ENCODE measurements around the gene CCNQ. TPM values are rescaled to one million over a fixed set of nuclear protein-coding genes. Genes with fewer than 3 reads are reported as not detected.

CCNQ gene
- total RNA-seq, 1 donor from 2014 or later = 21.7 TPM

GRCh38 chrX:153633048-153633447, 34.1 kb upstream of the CCNQ start:
- TF ChIP-seq CTCF (IDR thresholded peaks at IDR 0.05; ENCODE audit: insufficient read depth, low read depth, low read length) (no peak), EZH2 (IDR thresholded peaks at IDR 0.05; ENCODE audit: insufficient read depth, low read length) (no peak)
- FAIRE-seq (no peak), DNase-seq (ENCODE audit: low read depth) (no peak)
- no peak overlapping the region for H3K27ac ChIP-seq (ENCODE audit: low read depth, low read length)
- H3K36me3 ChIP-seq (ENCODE audit: insufficient read depth, low read length) = no peaks in the 10 kb centered on the region
- no peaks in the 10 kb centered on the region for H3K9me3 ChIP-seq (ENCODE audit: insufficient read depth, low read depth, low read length)
- Mint-ChIP-seq H3K27me3 (ENCODE audit: low read depth, unreplicated experiment) (peaks cover 43% of the 10 kb centered on the region), H3K27ac (ENCODE audit: unreplicated experiment) (no peak overlapping the region), H3K36me3 (ENCODE audit: low read depth, unreplicated experiment) (no peaks in the 10 kb centered on the region), H3K9me3 (ENCODE audit: unreplicated experiment) (peaks cover 6% of the 10 kb centered on the region), H3K4me3 (ENCODE audit: unreplicated experiment) (no peak overlapping the region), H3K4me1 (ENCODE audit: low read depth, unreplicated experiment) (no peaks in the 10 kb centered on the region)
- no peak overlapping the region for H3K4me3 ChIP-seq (ENCODE audit: insufficient read depth, low read depth, low read length)
- no peaks in the 10 kb centered on the region for H3K79me2 ChIP-seq (ENCODE audit: insufficient read depth, low read length)
- no peak overlapping the region for H2AFZ ChIP-seq (ENCODE audit: low read depth, low read length)
- H4K20me1 ChIP-seq (ENCODE audit: insufficient read depth, low read length) = no peaks in the 10 kb centered on the region
- no peaks in the 10 kb centered on the region for H3K27me3 ChIP-seq (ENCODE audit: insufficient read depth, low read length)
- H3K4me1 ChIP-seq (ENCODE audit: insufficient read depth, low read length) = no peaks in the 10 kb centered on the region
- no peak overlapping the region for H3K4me2 ChIP-seq (ENCODE audit: low read length)
- H3K9ac ChIP-seq (ENCODE audit: low read length) = no peak overlapping the region

GRCh38 chrX:153632595-153632946, 33.6 kb upstream of the CCNQ start:
- H3K4me1 Mint-ChIP-seq (ENCODE audit: low read depth, unreplicated experiment) = no peaks in the 10 kb centered on the region
- Histone ChIP-seq H3K36me3 (ENCODE audit: insufficient read depth, low read length) (no peaks in the 10 kb centered on the region), H3K4me1 (ENCODE audit: insufficient read depth, low read length) (no peaks in the 10 kb centered on the region), H3K79me2 (ENCODE audit: insufficient read depth, low read length) (no peaks in the 10 kb centered on the region), H3K27ac (ENCODE audit: low read depth, low read length) (no peak overlapping the region), H4K20me1 (ENCODE audit: insufficient read depth, low read length) (no peaks in the 10 kb centered on the region), H3K4me2 (ENCODE audit: low read length) (no peak overlapping the region), H3K9ac (ENCODE audit: low read length) (no peak overlapping the region), H3K27me3 (ENCODE audit: insufficient read depth, low read length) (no peaks in the 10 kb centered on the region), H3K4me3 (ENCODE audit: insufficient read depth, low read depth, low read length) (no peak overlapping the region), H2AFZ (ENCODE audit: low read depth, low read length) (no peak overlapping the region), H3K9me3 (ENCODE audit: insufficient read depth, low read depth, low read length) (no peaks in the 10 kb centered on the region)
- FAIRE-seq (no peak), DNase-seq (ENCODE audit: low read depth) (no peak)
- H3K4me3 Mint-ChIP-seq (ENCODE audit: unreplicated experiment) = no peak overlapping the region
- no peak overlapping the region for H3K27ac Mint-ChIP-seq (ENCODE audit: unreplicated experiment)
- H3K27me3 Mint-ChIP-seq (ENCODE audit: low read depth, unreplicated experiment) = peaks cover 43% of the 10 kb centered on the region
- no peak for TF ChIP-seq CTCF (IDR thresholded peaks at IDR 0.05; ENCODE audit: insufficient read depth, low read depth, low read length)
- TF ChIP-seq EZH2 (IDR thresholded peaks at IDR 0.05; ENCODE audit: insufficient read depth, low read length) = no peak
- H3K36me3 Mint-ChIP-seq (ENCODE audit: low read depth, unreplicated experiment) = no peaks in the 10 kb centered on the region
- peaks cover 6% of the 10 kb centered on the region for H3K9me3 Mint-ChIP-seq (ENCODE audit: unreplicated experiment)

DNA sequence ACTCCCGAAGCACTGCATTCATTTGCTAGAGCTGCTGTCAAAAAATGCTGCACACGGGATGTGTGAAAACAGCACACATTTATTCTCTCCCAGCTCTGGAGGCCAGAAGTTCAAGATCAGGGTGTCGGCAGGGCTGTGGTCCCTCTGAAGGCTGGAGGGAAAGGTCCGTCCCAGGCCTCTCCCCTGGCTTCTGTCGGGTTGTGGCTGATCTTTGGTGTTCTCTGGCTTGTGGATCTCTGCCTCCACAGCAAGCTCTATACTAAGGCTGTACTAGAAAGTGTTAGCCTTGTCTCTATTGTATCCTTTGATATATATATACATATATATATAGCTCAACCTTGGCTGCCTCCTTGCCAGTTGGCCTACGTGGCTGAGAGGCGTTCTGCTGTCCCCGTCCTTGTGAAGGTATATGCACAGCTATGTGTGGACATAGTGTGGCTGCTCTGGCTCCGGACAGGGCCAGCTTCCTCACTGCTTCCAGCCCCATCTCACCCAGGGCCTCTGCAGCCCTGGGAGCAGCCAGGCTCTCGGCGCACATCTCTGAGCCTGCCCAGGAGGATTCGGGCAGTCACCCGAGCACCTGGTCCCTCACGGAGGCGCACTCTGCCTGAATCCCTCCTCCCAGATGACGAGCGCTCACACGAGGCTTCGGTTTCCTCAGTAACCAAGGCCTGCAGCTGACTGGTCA, 33.1 kb upstream of the CCNQ start:
- peaks cover 44% of the 10 kb centered on the region for H3K27me3 Mint-ChIP-seq (ENCODE audit: low read depth, unreplicated experiment)
- Histone ChIP-seq H3K79me2 (ENCODE audit: insufficient read depth, low read length) (no peaks in the 10 kb centered on the region), H3K4me3 (ENCODE audit: insufficient read depth, low read depth, low read length) (no peak overlapping the region), H3K27me3 (ENCODE audit: insufficient read depth, low read length) (no peaks in the 10 kb centered on the region), H3K9me3 (ENCODE audit: insufficient read depth, low read depth, low read length) (no peaks in the 10 kb centered on the region), H3K9ac (ENCODE audit: low read length) (no peak overlapping the region), H3K4me2 (ENCODE audit: low read length) (no peak overlapping the region), H3K27ac (ENCODE audit: low read depth, low read length) (no peak overlapping the region), H3K36me3 (ENCODE audit: insufficient read depth, low read length) (no peaks in the 10 kb centered on the region), H2AFZ (ENCODE audit: low read depth, low read length) (no peak overlapping the region), H3K4me1 (ENCODE audit: insufficient read depth, low read length) (no peaks in the 10 kb centered on the region), H4K20me1 (ENCODE audit: insufficient read depth, low read length) (no peaks in the 10 kb centered on the region)
- DNase-seq (ENCODE audit: low read depth) = no peak
- H3K9me3 Mint-ChIP-seq (ENCODE audit: unreplicated experiment) = peaks cover 6% of the 10 kb centered on the region
- no peaks in the 10 kb centered on the region for H3K36me3 Mint-ChIP-seq (ENCODE audit: low read depth, unreplicated experiment)
- no peak for FAIRE-seq
- no peak for TF ChIP-seq EZH2 (IDR thresholded peaks at IDR 0.05; ENCODE audit: insufficient read depth, low read length)
- no peak for TF ChIP-seq CTCF (IDR thresholded peaks at IDR 0.05; ENCODE audit: insufficient read depth, low read depth, low read length)
- no peaks in the 10 kb centered on the region for H3K4me1 Mint-ChIP-seq (ENCODE audit: low read depth, unreplicated experiment)
- no peak overlapping the region for H3K27ac Mint-ChIP-seq (ENCODE audit: unreplicated experiment)
- H3K4me3 Mint-ChIP-seq (ENCODE audit: unreplicated experiment) = no peak overlapping the region
